Colonic mucosa (tissue), 4 donors: Measurements from ENCODE around the gene RNASE3. TPM values are rescaled to one million over a fixed set of nuclear protein-coding genes. Genes with fewer than 3 reads are reported as not detected.
A peak's percentile ranks its signal among the peaks of the same experiment; 100 is the strongest.

Experiments
- DNase-seq: peaks from one replicate; pipeline ENCODE4 v3.0.0-alpha.2; 2020
- H3K27ac ChIP-seq: fragments of 200-600 bp; one replicate; pipeline ENCODE4 v1.8.0; 2021
- H3K27me3 ChIP-seq: fragments of 200-600 bp; one replicate; pipeline ENCODE4 v1.8.0; 2021
- H3K36me3 ChIP-seq: fragments of 200-600 bp; one replicate; pipeline ENCODE4 v1.8.0; 2021
- H3K4me1 ChIP-seq: fragments of 200-600 bp; one replicate; pipeline ENCODE4 v1.8.0; 2021; ENCODE audit warnings: mild to moderate bottlenecking
- H3K4me3 ChIP-seq: fragments of 200-600 bp; one replicate; pipeline ENCODE4 v1.8.0; 2021
- H3K9ac ChIP-seq, 2 donors: one replicate each; pipeline ENCODE4 v1.7.0; 2013; ENCODE audit warnings: control low read depth in 2 of 2, low read depth in 2 of 2, low read length in 2 of 2
- H3K9me3 ChIP-seq: fragments of 200-600 bp; one replicate; pipeline ENCODE4 v1.8.0; 2021
- CTCF ChIP-seq: fragments of 200-600 bp; IDR thresholded peaks from one replicate; pipeline ENCODE4 v1.8.0; 2022; ENCODE audit warnings: antibody characterized with exemption, mild to moderate bottlenecking
- intact Hi-C: fragments of 100-400 bp; cut with DNase I; formaldehyde crosslinking; loops from one replicate; pipeline ENCODE4 v1.14.1; 2022
- total RNA-seq, 2 donors: library from RNA; stranded (reverse); fragmentation: NEBNext Ultra II Directional in 1 of 2; extraction: Animal tissue kit (Norgen Biotek cat#: 25700) in 1 of 2; gene quantifications; one replicate each; pipeline ENCODE4 v1.2.1, GENCODE V29; 2021
- donor health status: healthy.
- donor health status: DM: no; HTN: no; CAD: no.
- donor health status: DM: no; HTN: no; CAD: no.

The RNASE3 gene
- total RNA-seq, 2 donors from 2014 or later = not detected

GRCh38 chr14:20855652-20856291, 35.4 kb upstream of the RNASE3 start:
- no peaks in the 10 kb centered on the region for H3K9me3 ChIP-seq
- H3K4me1 ChIP-seq = no peaks in the 10 kb centered on the region
- H3K27ac ChIP-seq = no peak overlapping the region
- DNase-seq = peak; percentile 66
- no peak overlapping the region for H3K4me3 ChIP-seq
- no peaks in the 10 kb centered on the region for H3K27me3 ChIP-seq
- no peaks in the 10 kb centered on the region for H3K36me3 ChIP-seq
- H3K9ac ChIP-seq = no peak overlapping the region
- peak; percentile 69 for TF ChIP-seq CTCF
- intact Hi-C loops = loop anchor here (5.0 to 10.0 kb wide), 3 partner anchors 98 to 179 kb away; partner anchors contain the start of genes RNASE13 and TPPP2

GRCh38 chr14:20857207-20857606, 34.0 kb upstream of the RNASE3 start:
- no peak overlapping the region for H3K9ac ChIP-seq
- H3K4me1 ChIP-seq = no peaks in the 10 kb centered on the region
- H3K36me3 ChIP-seq = no peaks in the 10 kb centered on the region
- intact Hi-C loops = loop anchor here (5.0 to 10.0 kb wide), 3 partner anchors 100 to 178 kb away; partner anchors contain the start of genes RNASE13 and TPPP2
- no peak overlapping the region for H3K4me3 ChIP-seq
- no peak for DNase-seq
- no peak overlapping the region for H3K27ac ChIP-seq
- H3K9me3 ChIP-seq = no peaks in the 10 kb centered on the region
- TF ChIP-seq CTCF = no peak
- H3K27me3 ChIP-seq = no peaks in the 10 kb centered on the region

- peak; percentile 81 for DNase-seq
- Histone ChIP-seq H3K4me3 (no peak overlapping the region), H3K36me3 (no peaks in the 10 kb centered on the region), H3K27ac (no peak overlapping the region), H3K27me3 (no peaks in the 10 kb centered on the region), H3K4me1 (no peaks in the 10 kb centered on the region), H3K9me3 (no peaks in the 10 kb centered on the region), H3K9ac (no peak overlapping the region)
- intact Hi-C loops = loop anchor here (2.0 to 10.0 kb wide), 4 partner anchors 100 to 177 kb away; partner anchors contain the start of genes RNASE13 and TPPP2
- peak; percentile 92 for TF ChIP-seq CTCF
These were observed 33.4 kb upstream of the RNASE3 start for GRCh38 chr14:20857630-20858261.

- H3K4me3 ChIP-seq = no peak overlapping the region
- DNase-seq = no peak
- H3K27me3 ChIP-seq = no peaks in the 10 kb centered on the region
- H3K4me1 ChIP-seq = no peaks in the 10 kb centered on the region
- no peak overlapping the region for H3K9ac ChIP-seq
- no peak for TF ChIP-seq CTCF
- no peaks in the 10 kb centered on the region for H3K9me3 ChIP-seq
- intact Hi-C loops = no loop called here
- no peaks in the 10 kb centered on the region for H3K36me3 ChIP-seq
- H3K27ac ChIP-seq = no peak overlapping the region
These were observed 25.0 kb upstream of the RNASE3 start for GRCh38 chr14:20866194-20866593.

GRCh38 chr14:20866963-20867362, 24.2 kb upstream of the RNASE3 start:
- H3K9me3 ChIP-seq = no peaks in the 10 kb centered on the region
- H3K9ac ChIP-seq = no peak overlapping the region
- intact Hi-C loops = no loop called here
- H3K4me3 ChIP-seq = no peak overlapping the region
- no peak for DNase-seq
- TF ChIP-seq CTCF = no peak
- no peaks in the 10 kb centered on the region for H3K4me1 ChIP-seq
- no peak overlapping the region for H3K27ac ChIP-seq
- no peaks in the 10 kb centered on the region for H3K27me3 ChIP-seq
- no peaks in the 10 kb centered on the region for H3K36me3 ChIP-seq
